Embryonic facial prominence (tissue), 1 donor: ENCODE measurements around the gene PADI2.

Experiments used
- DNase-seq: peaks from one replicate; pipeline ENCODE4 v3.0.0-alpha.2; 2016; ENCODE audit errors: extremely low spot score

The PADI2 gene

DNA sequence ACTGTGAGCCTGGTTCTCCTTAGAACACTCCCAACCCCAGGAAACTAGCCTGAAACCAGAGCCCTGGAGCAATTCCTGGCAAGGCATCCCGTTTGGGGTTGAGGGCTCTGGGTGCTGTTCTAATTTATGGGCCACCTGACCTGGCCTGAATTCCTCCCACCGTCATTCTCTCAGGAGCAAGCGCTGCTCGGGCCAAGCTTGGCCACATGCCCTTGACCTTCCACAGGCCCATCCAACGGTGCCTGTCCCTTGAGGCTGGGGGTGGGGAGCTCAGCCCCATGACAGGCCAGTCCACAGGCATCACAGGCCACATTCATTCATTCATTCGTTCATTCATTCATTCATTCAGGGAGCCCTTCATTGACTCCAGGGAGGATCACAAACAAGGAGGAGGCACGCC lies 5.3 kb downstream of the PADI2 start:
- DNase-seq, result no peak

DNA sequence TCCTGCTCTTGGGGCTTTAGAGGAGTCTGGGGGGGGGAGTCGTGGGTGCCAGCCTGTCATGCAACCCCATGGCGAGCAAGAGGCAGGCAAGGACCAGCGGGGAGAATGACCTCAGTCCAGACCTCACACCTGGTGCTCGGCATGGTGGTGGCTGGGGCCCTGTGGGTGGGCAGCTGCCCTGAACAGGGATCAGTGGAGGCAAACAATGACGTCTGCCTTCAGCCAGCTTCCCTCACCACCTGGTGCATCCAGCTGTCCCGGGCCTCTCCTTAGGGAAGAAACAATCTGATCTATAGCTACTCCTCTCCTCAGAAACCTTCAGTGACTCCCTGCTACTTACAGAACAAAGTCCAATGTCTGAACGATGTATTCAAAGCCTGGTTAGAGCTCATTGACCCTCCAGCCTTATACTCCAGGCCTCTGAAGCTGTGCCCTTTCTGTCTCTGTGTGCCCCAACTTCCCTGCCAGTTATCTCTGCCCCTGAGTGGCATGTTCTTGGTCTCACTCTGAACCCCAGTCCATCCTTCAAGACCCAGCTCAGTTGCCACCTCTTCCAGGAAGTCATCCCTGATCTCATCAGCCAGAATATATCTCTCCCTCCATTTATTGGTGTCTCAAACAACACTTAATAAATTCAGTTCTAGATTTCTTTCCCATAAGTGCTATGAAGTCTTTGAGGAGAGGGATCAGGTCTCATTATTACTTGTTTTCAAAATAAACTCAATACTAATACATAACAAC lies 6.6 kb downstream of the PADI2 start:
- DNase-seq, result no peak

DNA sequence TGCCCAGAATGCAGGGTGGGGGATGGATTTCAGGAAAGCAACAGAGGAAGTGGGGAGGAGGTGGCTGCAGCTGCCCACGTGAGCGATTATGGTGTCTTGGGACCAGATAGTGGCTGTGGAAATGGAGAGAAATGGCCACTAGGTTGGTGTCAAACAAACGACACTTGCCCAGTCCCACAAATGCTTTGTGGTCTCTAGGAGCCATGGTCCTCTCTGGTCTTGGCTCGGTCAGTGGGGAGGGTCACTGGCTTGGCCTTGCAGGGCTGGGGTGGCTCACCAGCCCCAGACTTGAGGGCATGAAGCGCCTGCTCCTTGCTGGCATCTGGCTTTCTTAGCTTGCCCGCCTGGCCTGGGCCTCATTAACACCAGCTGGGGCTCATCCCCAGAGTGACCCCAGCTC lies 7.2 kb downstream of the PADI2 start:
- DNase-seq, result no peak

DNA sequence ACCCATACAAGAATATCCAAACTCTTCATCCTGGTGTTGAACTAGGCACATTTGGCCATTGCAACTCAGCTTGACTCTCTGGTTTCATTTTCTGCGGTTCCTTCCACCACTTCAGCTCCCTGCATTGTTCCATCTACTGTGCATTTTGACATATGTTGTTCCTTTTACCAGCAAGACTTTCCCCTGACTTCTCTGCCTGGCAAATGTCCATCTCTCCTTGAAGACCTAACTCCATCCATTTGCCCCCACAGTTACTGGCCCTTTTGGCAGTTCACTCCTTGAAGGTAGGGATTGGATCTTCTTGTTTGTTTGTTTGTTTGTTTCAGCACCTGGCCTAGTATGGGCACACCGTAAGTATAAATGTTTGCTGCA lies 8.7 kb downstream of the PADI2 start:
- no peak for DNase-seq

DNA sequence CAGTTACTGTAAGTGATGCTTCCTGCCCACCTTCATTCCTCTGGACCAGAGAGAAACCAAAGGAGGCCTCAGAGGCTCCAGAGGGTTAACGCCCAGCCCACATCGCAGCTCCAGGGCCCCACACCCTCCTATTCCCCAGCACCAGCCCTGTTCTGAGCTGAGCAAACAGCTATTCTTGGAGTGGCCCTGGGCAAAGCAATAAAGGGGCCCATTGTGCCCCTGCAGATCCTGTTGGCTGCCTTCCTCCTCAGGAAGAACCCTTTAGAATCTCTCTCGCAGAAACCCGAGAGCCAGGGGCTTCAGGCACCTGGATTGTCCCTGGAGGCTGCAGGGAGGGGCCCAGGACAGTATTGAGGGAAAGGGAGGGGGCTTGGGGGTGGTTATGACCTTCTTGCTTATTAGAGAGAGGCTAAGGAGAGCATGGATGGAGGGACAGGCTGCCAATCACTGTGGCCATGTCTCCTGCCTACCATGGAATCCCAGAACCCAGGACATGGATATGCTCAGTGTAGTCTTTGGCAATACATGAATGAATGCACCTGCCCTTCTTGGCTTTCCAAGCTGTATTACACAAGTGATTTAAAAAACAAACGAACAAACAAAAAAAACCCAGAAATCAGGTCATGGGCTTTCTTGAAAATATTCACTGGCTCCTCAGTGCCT lies 9.2 kb downstream of the PADI2 start:
- DNase-seq, result no peak

DNA sequence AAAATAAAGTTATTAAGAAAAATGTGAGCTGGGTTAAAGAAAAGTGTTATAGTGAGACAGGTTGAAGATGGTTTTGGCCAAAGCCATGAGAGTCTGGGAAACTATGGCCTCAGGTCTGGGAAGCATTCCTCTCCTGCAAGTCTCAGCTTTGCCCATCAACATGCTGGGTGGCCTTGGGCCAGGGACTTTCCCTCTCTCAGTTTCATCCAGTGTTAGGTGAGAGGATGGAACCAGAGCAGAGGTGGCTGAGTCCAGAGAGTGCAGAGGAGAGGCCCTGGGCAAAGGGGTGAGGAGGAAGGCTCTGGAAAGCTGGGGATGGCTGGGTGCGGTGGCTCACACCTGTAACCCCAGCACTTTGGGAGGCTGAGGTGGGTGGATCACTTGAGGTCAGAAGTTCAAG lies 10.5 kb downstream of the PADI2 start:
- DNase-seq, result no peak

DNA sequence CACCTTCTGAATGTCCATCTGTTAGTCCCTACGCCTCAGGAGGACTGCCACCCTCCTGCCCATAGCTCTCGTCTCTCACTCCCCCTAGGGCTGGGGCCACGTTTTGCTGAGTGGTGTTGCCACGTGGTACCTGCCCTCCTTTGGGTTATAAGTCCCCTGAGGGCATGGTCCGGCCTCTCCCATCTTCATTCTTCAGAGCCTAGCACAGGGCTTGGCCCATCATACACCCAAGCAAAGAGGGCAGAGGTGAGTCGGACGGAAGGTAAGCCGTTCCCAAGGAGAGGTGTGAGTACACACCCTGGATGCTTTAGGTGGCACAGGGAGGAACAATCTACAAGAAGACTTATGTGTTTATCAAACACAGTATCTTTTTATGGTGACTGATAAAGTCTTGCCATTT lies 10.9 kb downstream of the PADI2 start:
- no peak for DNase-seq

DNA sequence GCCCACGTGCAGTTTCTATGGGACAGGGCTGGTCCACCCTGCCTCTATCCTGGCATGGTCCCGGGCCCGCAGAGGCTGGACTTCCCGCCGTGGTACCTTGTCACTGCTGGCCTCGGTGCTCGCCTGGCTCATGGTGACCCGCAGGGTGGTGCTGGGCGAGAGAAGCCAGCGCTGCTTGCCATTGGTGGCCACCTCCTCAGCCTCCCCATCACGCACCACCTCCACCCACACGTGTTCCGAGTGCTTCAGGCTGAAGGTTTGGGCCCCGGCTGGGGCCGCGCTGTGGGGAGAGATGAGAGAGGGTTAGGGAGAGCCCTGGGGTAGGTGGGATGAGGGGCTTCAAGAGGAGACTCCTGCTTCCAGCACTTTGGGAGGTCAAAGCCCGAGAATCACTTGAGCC lies 14.5 kb downstream of the PADI2 start:
- DNase-seq, result no peak

DNA sequence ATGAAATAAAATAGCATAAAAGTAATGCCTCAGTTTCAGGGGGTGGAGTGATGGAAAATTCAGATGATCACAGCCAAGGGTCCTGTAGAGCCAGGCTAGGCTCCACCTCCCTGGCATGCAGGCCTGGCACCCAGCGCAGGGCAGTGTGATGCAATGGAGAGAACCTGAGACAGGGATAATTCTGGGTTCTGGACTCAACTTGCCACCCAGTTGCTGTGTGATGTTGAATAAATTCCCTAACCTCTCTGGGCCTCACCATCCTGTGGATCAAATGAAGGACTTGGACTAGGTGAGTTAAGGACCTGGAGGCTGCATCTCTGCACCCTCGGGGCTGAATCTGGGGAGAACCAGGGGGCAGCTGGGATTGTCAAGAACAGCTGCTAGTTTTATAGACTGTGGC lies 17.0 kb downstream of the PADI2 start:
- DNase-seq, result no peak

DNA sequence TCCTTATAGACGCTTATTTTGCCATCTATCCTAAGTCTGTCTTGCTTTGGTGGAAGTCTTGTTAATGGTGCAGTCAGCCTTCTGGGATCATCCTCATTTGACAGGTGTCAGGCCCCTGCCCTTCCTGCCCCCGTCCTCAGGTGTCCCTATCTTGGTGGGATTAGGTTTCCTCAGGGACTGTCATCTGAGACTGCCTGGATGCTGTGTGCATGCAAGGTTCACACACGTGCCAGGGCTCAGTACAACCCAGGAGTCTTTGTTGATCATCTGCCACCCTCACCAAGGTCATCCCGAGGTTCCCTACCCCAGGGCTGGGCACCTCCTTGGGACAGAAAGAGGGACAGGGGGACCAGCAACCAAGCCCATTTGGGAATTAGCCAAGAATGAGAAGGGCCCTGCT lies 18.0 kb downstream of the PADI2 start:
- no peak for DNase-seq

DNA sequence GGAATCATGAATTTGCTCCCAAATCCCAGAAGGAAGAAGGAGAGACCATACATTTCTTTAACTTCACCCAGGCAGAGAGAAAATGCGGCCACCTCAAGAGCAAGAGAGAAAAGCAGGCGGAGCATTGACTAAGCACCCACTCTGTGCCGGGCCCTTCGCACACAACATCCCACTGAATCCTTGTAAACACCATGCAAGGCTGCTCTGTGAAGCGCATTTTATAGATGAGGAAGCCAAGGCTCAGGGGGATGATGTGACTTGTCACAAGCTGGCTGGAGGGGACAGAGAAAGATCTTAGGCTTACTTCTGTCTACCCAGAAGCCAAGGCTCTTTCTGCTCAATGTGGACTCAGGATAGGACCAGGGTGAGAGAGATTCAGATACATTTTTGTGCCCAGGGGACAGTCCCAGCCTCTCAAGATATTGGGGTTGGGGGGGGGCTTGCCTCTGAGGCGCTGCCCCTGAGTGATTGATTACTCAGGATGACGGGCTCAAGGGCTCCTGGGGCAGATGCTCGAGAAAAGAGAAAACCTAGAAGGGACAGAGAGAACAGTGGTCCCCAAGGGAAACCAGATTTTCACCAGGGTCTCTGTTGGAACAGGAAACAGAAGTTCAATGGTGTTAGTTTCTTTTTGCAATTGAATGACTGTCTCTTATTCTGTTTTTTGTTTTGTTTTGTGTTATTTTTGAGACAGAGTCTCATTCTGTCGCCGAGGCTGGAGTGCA lies 19.5 kb downstream of the PADI2 start:
- DNase-seq, result no peak

DNA sequence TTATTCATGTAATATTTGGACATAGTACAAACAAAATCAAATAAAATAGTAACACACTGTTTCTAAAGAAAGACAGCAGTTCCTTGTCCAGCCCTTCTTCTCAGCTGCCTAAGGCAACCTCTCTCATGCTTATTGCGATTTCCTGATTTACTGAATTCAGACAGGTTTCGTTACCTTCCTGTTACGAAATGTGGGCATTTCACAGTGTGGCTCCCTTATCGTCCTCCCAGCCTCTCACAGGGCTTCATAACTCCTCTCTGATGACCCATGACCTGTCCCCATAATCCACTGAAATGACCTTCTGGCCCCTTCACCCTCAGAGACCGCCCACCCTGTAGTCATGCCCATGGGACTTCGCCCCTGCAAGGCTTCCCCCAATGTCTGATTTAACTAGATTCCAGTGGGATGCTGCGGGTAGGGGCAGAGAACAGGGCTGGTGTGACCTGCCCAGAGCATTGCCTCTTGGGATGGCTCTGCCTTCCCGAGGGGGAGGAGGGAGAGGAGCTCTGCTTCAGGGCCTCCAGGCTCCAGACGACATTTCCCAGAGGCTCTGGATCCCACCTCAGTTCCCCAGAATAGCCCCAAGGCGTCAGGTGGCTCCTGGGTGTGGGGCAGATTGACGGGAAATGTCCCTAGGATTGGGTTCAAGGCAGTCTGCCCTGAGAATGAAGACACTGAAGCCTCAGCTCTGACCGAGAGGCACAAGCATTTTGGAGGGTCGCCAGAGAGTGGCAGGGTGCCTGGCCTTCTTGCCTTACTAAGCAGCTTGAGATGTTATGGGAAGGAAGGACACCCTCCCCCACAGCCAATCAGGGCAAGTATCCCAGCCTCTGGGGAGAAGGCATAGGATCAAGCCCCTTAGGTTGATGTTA lies 20.6 kb downstream of the PADI2 start:
- no peak for DNase-seq

DNA sequence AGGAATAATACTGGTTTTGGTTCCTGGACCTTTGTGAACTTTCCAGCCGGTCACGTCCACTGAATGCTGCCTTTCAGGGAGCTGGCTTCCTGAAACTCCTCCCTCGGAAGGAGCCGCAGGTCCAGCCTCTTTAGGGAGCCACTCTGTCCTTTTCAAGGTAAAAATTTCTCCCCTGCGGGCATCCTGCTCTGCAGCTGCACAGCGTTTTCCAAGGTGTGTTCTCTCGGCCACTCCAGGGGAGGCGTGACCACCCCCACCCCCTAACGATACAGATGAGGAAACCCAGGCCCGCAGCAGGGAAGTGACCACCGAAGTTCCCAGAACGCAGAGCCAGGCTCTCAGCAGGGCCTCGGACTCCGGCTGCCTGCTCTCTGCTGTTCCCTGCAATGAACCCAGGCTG lies 21.5 kb downstream of the PADI2 start:
- no peak for DNase-seq

DNA sequence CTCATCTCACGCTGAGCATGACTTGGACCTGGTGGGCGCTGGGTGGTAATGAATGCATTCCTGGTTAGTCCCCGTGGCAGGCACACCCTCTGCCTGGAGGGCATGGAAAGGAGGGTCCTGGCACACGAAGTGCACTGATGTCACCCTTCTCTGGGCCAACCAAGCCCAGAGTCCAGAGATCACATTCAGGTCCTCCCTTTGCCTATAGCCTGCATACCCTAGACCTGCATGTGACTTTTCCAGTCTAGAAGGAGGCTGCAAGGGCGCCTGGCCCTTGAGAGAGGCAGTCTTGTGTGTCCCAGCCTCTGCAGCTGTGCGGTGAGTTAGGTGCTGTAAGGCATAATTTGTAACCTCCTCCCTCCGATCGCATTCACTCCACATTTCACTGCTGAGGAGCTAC lies 22.1 kb downstream of the PADI2 start:
- DNase-seq, result no peak

DNA sequence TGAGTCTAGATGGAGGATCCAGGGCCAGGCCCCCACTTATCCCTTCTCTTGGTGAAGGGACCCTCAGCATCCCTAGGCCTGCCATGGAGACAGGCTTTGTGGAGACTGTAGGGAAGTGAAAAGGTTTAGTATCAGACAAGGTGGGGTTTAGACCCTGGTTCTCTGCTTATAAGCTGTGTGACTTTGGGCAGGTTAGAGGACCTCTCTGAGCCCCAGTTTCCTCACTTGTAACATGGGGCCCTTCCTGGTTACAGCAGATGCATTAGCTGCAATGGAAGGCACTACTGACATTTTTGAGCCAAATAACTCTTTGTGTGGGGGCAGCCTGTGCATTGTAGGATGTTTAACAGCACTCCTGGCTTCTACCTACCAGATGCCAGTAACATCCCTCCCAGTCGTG lies 22.7 kb downstream of the PADI2 start:
- no peak for DNase-seq

DNA sequence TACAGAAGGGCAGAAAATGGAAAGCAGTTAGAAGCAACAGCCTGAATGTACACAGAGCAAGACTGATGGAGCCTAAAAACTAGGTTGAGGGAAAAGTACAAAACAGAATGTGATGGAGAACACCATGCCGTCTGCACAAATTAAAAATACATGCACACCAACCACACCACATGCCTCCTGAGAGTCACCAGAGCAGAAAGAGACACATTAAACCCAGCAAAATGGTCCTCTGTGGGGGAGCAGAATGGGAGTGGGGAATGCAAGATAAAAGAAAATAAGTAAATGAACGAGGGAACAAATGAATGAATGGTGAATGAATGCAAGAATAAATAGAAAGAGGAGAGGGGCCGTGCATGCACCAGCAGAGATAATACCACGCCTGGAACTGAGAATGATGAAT lies 24.1 kb downstream of the PADI2 start:
- DNase-seq, result no peak

DNA sequence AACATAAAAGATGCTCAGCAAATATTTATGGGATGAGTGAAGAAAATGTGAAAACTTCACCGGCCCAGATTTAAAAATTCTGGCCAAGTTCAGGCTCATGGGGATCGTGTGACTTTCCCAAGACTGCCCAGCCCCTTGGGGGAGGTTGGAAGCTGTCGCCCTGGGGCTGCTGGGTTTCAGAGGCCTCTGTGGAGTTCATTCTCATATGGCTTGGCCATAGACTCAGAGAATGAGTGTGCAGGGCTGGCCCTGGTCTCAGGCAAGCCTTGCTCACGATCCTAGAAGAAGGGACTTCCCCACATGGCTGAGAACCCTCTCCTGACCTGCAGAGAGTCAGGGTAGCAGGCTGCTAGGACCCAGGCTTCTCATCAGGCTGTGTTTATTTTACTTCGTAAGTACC lies 24.6 kb downstream of the PADI2 start:
- no peak for DNase-seq

DNA sequence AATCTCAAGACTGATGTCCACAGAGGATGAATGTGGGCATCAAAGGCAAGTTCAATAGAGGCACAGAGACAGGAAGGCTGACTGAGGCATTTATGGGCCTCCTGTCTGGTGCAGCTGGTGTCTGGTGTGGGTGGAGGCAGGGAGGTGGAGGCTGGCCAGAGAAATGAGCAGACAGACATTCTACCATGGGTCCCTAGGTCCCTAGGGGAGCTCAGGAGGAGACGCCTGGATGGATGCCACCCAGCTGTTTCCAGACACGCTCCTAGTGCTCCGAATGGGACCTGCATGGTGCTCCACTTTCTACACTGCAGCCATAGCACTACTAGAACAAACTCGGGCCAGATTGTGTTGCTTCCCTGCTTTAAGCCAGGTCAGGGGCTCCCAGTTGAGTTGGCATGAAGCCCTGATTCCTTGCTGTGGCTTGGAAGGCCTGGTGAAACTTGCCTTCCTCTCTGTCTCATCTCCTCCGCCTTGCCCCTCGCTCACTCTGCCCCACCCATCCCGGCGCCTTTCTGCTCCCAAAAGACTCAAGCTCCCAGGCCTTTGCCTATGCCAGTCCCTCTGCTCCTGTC lies 25.3 kb downstream of the PADI2 start:
- no peak for DNase-seq

DNA sequence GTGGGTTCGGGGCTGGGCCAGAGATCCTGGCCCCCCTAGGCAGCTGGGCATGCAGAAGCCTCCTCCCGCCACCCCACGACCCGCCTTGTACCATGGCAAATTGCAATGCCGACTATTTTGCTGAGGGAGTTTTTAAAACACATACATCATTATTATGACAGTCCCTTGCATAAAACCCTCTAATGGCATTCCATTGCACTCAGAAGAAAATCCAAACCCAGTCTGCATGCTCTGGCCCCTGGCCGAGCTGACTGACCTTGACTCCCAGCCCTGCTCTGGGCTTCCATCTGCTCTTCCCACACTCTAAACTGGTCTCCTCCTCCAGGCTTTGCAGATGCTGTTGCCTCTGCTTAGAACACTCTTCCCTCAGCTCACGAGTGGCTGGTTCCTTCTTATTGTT lies 28.0 kb downstream of the PADI2 start:
- DNase-seq, result no peak

DNA sequence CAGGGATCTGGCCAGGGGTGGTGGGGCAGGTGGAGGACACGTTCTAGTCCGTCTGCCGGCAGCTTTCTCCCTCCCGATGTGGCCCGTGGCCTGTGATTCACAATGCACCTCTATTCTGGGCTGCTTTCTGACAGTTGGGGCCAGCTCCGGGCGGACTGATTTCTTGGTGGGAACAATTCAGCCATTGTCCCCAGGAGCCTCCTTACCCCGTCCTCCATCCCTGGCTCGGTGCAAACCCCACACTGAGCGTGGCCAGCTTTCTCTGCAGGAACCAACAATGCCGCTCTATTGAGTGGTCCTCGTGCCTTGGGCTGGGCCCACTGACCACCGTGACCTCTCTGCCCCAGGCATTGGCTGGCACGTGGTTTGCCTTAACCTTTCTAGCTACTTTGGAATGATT lies 29.7 kb downstream of the PADI2 start:
- no peak for DNase-seq

DNA sequence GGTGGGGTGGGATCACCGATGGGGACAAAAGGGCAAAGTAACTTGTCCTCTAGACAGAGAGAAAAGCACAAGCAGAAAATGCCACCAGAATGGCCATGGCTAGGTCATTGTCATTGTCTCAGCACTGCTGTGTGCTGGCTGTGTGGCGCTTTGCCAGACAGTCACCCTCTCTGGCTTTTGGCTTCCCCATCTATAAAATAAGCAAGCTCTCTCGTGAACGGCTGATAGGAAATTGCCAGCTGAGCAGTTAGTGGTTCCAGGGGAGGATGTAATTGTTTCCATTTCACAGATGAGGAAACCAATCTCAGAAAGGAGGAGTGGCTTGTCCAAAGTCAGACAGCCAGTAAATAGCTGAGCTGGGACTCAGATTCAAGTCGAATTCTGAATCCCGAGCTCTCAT lies 32.5 kb downstream of the PADI2 start:
- no peak for DNase-seq

DNA sequence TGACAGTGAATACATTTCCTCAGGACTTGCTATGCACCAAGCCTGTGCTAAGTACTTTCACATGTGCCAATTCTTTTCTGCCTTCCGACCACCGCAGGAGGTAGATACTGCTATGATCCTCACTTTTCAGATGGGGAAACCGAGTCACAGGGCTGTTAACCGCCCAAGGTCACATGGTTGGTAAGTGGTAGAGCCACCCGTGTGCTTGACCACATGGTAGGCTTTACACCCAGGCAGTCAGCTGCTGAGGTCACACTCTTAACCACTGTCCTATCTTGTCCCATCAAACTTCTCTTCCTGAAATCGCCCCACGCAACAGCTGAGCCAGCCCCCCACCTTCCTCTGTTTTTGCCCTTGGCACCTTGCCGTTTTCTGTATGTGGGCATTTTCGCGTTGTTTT lies 34.5 kb downstream of the PADI2 start:
- DNase-seq, result no peak
